HUDEP-2 (cell line): ENCODE data around the gene DGAT2L6.

Source experiments
- DNase-seq, 76 experiments: peaks; one replicate each; lab custom pipeline; 2025; ENCODE audit not compliant: unreplicated experiment in 76 of 76; lab: John Stamatoyannopoulos, UW

DGAT2L6 gene, protein sequence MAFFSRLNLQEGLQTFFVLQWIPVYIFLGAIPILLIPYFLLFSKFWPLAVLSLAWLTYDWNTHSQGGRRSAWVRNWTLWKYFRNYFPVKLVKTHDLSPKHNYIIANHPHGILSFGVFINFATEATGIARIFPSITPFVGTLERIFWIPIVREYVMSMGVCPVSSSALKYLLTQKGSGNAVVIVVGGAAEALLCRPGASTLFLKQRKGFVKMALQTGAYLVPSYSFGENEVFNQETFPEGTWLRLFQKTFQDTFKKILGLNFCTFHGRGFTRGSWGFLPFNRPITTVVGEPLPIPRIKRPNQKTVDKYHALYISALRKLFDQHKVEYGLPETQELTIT

DNA sequence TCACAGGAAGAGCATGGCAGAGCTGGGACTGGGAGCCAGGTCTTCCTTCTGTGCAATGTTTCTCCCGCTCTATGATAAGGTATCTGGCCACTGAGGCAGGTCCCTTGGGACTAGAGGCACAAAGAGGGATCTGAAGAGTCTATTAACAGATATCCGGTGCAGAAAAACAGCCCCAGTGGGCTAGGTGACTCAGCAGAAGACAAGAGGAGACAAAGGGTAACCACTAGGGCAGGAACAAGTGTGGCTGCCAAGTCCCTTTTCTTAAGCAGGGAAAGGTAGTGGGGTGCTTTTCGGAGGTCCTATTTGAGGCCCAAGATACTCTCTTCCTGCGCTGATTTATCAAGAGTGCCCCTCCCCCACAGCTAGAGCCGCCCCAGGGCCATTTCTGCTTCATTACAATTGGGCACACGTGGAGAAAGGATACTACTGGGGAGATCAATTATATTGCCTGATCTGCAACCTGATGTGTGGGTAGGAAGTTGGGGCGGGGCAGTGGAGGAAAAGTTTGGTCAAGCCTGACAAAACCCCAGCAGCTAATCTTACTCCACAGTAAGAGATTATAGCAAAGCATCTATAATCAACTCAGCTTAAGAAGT lies at the start of gene DGAT2L6:
TSS of gene DGAT2L6 (plus strand) at position 546 of the 596 bp plus-strand sequence. CDS start 100 bp downstream, outside the sequence.
- no peak for DNase-seq

- DNase-seq = no peak
Measured at GRCh38 chrX:70128071-70128470, 49.2 kb upstream of the DGAT2L6 start.

GRCh38 chrX:70129816-70130215 lies 47.5 kb upstream of the DGAT2L6 start:
- no peak for DNase-seq

- DNase-seq = peak in 3 of 76 experiments; percentile 1 to 5 (median 1)
Measured at GRCh38 chrX:70132224-70132623, 45.1 kb upstream of the DGAT2L6 start.

DNA sequence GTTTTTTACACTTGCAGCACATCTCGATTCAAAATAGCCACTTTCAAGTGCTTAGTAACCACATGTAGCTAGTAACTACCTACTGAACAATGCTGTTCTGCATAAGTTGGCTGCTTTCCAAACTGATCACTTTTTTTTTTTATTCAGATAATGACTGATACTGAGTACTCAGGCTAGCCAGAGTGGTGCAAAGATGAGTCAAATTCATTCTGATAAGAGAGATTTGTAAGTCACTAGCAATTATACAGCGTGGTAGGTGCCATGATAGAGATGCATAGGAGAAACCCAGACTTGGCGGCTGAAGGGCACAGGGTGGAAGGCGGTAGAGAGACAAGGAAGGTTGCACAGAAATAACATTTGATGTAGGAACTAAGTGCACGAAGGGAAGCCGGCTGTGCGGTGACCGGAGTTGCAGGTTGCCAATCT lies 44.4 kb upstream of the DGAT2L6 start:
- peak in 20 of 76 experiments; percentile 0 to 69 (median 28) for DNase-seq

DNA sequence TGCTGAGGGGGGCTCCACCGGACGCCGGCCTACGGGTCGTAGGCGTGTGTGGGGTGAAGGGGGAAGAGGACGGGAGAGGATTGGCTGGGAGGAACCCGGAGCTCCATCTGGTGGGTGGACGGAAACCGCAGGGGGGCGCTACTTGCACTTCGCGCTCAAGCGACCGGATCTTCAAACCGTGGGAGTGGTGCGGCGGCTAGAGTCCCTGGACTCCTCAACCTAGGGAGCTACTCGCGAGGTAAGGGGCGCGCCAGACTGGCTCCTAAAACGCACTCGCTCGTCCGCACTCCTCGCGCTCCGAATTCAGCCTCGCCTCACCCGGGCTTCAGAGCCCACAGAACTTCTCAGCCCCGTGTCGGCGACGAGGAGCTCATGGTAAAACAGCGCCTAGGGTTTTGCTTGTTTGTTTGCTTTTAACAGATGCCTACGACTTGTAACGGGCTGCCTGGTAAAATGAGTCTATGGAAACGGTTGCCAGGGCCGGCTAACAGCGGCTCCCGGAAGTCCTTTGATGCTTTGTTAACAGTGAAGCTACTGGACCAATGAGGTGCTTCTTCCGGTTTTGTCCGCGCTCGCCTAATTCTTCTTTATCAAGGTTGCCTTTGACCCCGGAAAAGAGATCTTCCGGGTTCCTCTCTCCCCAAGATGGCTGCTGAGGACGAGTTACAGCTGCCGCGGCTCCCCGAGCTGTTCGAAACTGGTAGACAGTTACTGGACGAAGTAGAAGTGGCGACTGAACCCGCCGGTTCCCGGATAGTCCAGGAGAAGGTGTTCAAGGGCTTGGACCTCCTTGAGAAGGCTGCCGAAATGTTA lies 43.8 kb upstream of the DGAT2L6 start, which contains the start of gene IGBP1:
TSS of gene IGBP1 (plus strand) at position 145 of the 813 bp plus-strand sequence. CDS start at position 646, 501 bp downstream.
- DNase-seq = peak; percentile 2 to 83 (median 64)

GRCh38 chrX:70134116-70134477 lies 43.2 kb upstream of the DGAT2L6 start:
- peak in 2 of 76 experiments; percentile 7 to 10 for DNase-seq

DNA sequence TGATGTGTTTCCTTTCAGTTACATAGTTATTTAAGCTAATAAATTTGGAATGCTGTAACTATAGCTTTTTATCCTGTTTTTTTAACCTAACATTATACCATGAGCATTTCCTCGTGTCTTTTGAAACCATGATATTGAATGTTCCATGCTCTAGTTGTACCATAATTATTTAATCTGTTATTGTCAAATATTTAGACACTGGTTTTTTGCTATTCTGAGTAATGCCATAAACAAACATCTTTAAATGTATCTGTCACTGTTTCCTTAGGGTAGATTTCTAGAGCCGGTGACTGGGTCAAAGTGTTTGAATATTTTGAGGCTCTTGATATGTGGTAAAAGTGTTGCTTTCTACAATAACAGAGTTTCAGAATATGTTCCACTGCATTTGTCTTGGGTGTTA lies 38.7 kb upstream of the DGAT2L6 start:
- no peak for DNase-seq

DNA sequence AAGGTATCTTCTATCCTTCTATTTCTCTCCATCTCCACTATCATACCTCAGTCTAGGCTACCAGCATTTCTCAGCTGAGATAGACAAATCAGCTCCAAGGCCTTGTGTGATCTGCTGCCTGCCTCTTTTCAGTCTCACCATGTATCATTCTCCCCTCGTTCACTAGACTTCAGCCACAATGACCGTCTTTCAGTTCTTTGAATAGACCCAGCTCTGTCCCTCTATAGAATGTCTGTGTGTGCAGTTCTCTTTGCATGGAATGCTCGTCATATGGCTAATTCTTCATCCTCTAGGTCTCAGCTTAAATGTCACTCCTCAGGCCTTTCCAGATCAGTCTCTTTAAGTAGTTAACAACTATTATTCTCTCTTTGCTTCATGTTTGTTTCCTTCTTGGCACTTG lies 37.5 kb upstream of the DGAT2L6 start:
- no peak for DNase-seq

DNA sequence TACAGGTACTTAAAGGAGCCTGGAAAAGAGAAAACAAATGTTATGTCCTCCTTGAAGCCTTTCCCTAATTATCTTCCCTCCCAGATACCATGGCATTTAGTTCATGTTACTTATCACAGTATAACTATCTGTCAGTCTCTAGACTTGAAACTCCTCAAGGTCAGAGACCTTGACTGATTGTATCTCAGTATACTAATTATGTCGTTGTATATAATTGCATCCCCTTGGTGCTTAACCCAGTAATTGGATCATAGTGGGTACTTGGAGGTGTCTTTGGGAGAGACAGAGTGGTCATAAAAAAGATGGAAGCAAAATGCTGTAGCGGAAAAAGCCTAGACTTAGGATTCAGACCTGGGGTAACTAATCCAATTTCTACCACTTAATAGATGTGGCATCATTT lies 35.9 kb upstream of the DGAT2L6 start:
- DNase-seq = no peak

DNA sequence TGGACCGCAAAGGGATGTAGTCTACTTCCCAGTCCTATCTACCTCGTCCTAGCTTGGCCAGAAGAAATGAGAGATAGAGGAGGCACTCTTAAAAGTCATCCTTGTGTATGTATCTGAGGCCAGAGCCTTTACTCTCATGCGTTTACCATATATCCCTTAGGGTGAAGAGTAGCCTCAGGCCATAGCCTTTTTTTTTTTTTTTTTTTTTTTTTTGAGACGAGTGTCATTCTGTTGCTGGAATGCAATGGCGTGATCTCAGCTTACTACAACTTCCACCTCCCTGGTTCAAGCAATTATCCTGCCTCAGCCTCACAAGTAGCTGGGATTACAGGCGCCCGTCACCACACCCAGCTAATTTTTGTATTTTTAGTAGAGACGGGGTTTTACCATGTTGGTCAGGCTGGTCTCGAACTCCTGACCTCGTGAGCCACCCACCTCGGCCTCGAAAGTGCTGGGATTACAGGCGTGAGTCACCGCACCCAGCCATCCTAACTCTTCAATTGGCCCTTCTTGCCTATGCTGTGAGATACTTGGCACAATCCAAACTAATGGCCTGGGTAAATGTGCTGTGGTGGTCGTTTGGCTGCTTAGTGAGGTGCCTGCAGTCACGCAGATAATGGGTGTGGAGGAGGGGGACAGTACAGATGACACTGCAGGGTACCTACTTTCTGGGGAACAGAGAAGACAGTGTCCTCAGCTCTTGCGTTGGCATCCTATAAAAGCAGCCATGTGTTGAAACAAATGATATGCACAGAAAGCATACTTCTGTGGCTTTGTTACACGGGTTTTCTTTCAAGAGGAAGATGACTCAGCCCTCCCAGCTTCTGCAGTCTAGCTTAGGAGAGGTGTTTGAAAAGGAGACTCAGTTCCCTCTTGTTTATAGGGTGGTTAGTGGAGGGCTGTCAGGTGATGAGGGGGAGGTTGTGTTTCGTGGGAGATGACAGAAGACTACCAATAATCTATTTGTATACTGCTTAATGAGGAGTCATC lies 10.4 kb upstream of the DGAT2L6 start:
- peak in 1 of 76 experiments; percentile 0 for DNase-seq

DNA sequence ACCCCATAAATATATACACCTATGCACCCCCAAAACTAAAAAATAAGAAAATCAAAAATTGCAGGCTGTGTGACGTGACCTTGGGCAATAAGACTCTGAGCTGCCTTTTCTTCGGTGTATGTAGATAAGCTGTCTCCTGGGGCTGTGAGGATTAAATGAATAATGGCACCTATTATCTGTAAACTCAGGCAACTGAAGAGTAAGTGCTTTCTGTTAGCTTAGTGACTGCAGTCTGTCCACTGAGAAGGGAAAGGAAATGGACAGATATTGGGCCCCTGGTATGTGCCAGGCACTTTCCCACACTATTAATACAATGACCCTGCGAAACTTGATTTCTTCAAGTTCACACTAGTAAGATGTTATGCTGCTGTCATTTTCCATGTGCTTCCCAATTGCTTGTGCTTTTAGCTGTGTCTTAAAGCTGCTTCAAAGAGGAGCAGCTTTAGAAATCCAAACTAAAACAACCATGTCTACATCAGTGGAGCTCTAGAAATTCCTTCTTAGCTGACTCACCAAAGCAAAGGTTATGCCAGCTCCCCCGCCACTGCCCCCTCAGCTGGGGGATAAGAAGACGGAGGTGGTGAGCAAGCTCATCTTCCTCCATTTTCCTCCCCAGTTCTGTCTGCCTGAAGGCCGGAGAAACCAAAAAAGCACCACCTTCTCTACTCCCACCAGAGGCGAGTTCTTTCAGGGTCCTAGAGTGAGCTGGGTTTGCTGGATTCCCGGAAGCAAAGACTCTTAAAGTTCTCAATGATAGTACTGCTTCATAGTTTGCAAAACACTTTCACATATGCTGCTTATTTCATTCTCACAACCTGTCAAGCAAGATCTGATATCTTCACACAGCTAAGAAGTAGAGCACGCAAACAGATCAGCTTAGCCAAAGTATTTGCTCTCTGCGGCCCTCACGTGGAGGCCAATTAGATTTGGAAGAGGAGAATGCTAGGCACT lies 8.8 kb upstream of the DGAT2L6 start:
- DNase-seq = no peak

- DNase-seq = no peak
Measured at GRCh38 chrX:70169281-70169680, 8.0 kb upstream of the DGAT2L6 start.

DNA sequence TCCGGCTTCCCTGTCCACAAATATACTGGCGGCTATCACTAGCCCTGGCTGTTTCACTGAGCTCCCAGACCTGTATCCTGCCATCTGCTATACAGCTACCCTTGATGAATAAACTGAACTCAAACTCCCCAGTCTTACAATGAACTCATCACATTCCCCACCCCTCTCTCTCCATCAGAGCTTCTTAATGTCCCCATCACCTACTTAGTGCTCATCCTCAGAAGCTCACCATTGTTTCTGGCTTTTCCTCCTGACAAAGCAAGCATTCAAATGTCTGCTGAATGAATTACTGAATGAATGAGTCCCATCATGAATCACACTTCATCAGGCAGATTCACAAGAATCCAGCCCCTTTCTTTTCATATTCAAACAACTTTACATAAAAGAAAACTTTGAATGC lies 5.7 kb upstream of the DGAT2L6 start:
- DNase-seq = no peak

- DNase-seq = no peak
Measured at GRCh38 chrX:70172221-70172620, 5.1 kb upstream of the DGAT2L6 start.

DNA sequence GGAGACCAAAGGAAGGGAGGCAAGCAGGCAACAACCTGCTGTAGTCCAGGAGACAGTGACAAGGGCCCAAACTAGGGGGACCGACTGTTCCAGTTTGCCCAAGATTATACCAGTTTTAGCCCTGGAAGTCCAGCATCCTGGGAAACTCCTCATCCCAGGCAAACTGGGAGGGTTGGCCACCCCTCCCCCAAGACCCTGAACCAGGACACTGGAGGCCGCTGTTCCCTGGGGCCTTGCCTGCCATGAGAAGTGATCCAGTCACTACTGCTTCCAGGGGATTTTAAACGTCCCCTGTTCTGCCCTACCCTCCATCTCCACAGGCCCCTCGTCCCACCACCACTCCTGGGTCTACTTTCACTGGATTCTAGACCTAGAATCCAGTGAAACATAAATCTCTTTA lies 4.3 kb upstream of the DGAT2L6 start:
- no peak for DNase-seq

- no peak for DNase-seq
Measured at GRCh38 chrX:70174754-70175153, 2.5 kb upstream of the DGAT2L6 start.

DNA sequence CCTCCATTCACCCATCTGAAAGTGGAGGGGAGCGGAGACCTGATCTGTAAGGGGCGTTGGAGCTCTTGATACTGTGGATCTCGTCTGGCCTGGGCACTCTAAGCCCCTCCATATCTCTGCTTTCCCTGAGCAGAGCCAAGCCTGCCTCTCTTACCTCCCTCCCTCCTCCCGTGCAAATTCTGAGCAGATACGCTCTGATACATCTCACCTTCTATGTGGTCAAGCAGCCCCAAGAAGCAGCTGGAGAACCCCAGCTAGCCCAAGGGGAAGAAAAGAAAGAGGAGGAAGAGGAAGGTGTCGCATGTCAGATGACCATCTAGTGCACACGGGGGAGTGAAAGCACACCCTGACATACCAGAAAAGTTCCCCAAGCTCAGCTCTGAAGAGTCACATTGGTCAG lies 1.9 kb upstream of the DGAT2L6 start:
- no peak for DNase-seq

GRCh38 chrX:70183091-70183490 lies 5.8 kb downstream of the DGAT2L6 start:
- no peak for DNase-seq
